Lung (tissue), 12 donors: Measurements from ENCODE around the gene SYCP1. TPM values are rescaled to one million over a fixed set of nuclear protein-coding genes. Genes with fewer than 3 reads are reported as not detected.
A peak's percentile ranks its signal among the peaks of the same experiment; 100 is the strongest.
"Not testable (repeated sequence)": the region's sequence is repeated elsewhere in the genome, so short reads cannot be mapped to it uniquely, and the experiment has no call there.

Experiments used
- ATAC-seq: fragments of 200-7000 bp; cut with Tn5 transposase; one replicate; pipeline ENCODE4 v1.9.1; 2020; ENCODE audit warnings: moderate number of reproducible peaks; ENCODE audit not compliant: insufficient read depth, low FRiP score
- DNase-seq, 3 donors: peaks; one replicate each; pipeline ENCODE4 v3.0.0-alpha.2; 2013 to 2017
- H3K27ac ChIP-seq, 2 donors: one replicate each; pipeline ENCODE4 v1.5.1; 2013; ENCODE audit warnings: mild to moderate bottlenecking in 2 of 2, moderate library complexity in 2 of 2, control low read depth in 1 of 2, inconsistent platforms in 1 of 2, low read depth in 1 of 2, low read length in 1 of 2
- H3K27me3 ChIP-seq, 3 donors: one replicate each; pipeline ENCODE4 v1.5.1; 2013; ENCODE audit warnings: low read length in 2 of 3; ENCODE audit not compliant: control insufficient read depth in 3 of 3, insufficient read depth in 3 of 3
- H3K36me3 ChIP-seq, 4 donors: one replicate each; pipeline ENCODE4 v1.5.1; 2013; ENCODE audit warnings: low read length in 4 of 4, mild to moderate bottlenecking in 1 of 4, moderate library complexity in 1 of 4; ENCODE audit not compliant: control insufficient read depth in 4 of 4, insufficient read depth in 4 of 4
- H3K4me1 ChIP-seq, 5 donors: one replicate each; pipeline ENCODE4 v1.5.1; 2013; ENCODE audit warnings: low read length in 5 of 5, mild to moderate bottlenecking in 2 of 5, moderate library complexity in 1 of 5; ENCODE audit not compliant: control insufficient read depth in 5 of 5, insufficient read depth in 5 of 5
- H3K4me3 ChIP-seq: one replicate; pipeline ENCODE4 v1.5.1; 2013; ENCODE audit warnings: mild to moderate bottlenecking, control low read depth, moderate library complexity
- H3K9ac ChIP-seq, 2 donors: one replicate each; pipeline ENCODE4 v1.5.1; 2013; ENCODE audit warnings: low read length in 2 of 2, control low read depth in 1 of 2; ENCODE audit not compliant: insufficient read depth in 1 of 2
- H3K9me3 ChIP-seq, 4 donors: one replicate each; pipeline ENCODE4 v1.5.1; 2013; ENCODE audit warnings: low read length in 3 of 4, mild to moderate bottlenecking in 1 of 4, moderate library complexity in 1 of 4; ENCODE audit not compliant: control insufficient read depth in 4 of 4, insufficient read depth in 3 of 4
- WGBS, 2 donors: extraction: QIAGEN DNeasy Blood & Tissue Kit; methylation state at CpG; one replicate each; pipeline ENCODE4 v1.1.7; 2013; 5-methylcytosine and 5-hydroxymethylcytosine counted together
- polyA plus RNA-seq, 2 donors: library from polyadenylated mRNA; stranded (reverse); fragments of 200-250 nt; gene quantifications; one replicate each; pipeline ENCODE4 v1.2.1, GENCODE V29; 2013
- total RNA-seq, 2 donors: library from RNA; depleted of rRNA in 1 of 2; stranded (reverse); fragments of >200 nt in 1 of 2; gene quantifications; one replicate each; pipeline ENCODE4 v1.2.1, GENCODE V29; 2014 to 2021
- TF ChIP-seq, protein P1 (sequence below): IDR thresholded peaks from 2 replicates; pipeline ENCODE4 v1.5.1; 2012; ENCODE audit warnings: mild to moderate bottlenecking; ENCODE audit errors: control extremely low read depth, extremely low read depth
- donor health status: control.
- donor health status: control.
- donor health status: Bipolar disorder and iron deficiency.
- donor health status: healthy.
- donor health status: DM: yes; HTN: yes; CAD: no.

SYCP1 gene
- total and polyA plus RNA-seq, 4 donors = 0.09 TPM; not detected in 3

DNA sequence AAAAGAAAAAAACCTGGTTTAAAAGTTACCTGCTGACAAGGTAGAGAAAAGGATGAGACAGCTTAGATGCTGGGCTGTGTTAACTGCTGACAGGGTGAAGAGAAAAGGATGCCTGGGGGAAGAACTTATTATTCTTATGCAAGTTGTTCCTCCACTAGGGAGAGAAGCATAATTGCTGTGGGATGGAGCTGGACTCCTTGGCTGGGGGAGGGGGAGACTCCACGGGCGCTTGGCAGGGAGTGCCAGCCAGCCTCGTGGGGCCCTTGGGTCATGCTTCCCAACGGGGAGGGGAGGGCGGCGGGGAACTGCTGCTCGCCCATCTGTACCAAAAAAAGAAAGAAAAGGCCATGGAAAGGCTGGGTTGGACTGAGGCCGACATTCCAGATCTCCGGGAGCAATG is 47.2 kb downstream of the SYCP1 start:
- DNase-seq = peak in 2 of 3 donors; percentile 7 to 11
- no peak for ATAC-seq
- WGBS, 2 donors = 47 to 61% methylated on average over 9 of the region's 9 CpGs
- no peaks in the 10 kb centered on the region for H3K9me3 ChIP-seq
- H3K4me3 ChIP-seq = no peak overlapping the region
- TF ChIP-seq, protein P1, sequence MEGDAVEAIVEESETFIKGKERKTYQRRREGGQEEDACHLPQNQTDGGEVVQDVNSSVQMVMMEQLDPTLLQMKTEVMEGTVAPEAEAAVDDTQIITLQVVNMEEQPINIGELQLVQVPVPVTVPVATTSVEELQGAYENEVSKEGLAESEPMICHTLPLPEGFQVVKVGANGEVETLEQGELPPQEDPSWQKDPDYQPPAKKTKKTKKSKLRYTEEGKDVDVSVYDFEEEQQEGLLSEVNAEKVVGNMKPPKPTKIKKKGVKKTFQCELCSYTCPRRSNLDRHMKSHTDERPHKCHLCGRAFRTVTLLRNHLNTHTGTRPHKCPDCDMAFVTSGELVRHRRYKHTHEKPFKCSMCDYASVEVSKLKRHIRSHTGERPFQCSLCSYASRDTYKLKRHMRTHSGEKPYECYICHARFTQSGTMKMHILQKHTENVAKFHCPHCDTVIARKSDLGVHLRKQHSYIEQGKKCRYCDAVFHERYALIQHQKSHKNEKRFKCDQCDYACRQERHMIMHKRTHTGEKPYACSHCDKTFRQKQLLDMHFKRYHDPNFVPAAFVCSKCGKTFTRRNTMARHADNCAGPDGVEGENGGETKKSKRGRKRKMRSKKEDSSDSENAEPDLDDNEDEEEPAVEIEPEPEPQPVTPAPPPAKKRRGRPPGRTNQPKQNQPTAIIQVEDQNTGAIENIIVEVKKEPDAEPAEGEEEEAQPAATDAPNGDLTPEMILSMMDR = no peak
- no peak overlapping the region for H3K9ac ChIP-seq
- no peaks in the 10 kb centered on the region for H3K36me3 ChIP-seq
- no peaks in the 10 kb centered on the region for H3K4me1 ChIP-seq
- no peak overlapping the region for H3K27ac ChIP-seq
- H3K27me3 ChIP-seq = no peaks in the 10 kb centered on the region

- Histone ChIP-seq H3K36me3 (no peaks in the 10 kb centered on the region), H3K27ac (no peak overlapping the region), H3K9me3 (no peaks in the 10 kb centered on the region), H3K4me3 (no peak overlapping the region), H3K9ac (no peak overlapping the region), H3K4me1 (no peaks in the 10 kb centered on the region), H3K27me3 (no peaks in the 10 kb centered on the region)
- TF ChIP-seq, protein P1 = no peak
- ATAC-seq (no peak), DNase-seq (peak in 1 of 3 donors; percentile 4)
- WGBS, 2 donors = 47 to 58% methylated on average over 7 of the region's 7 CpGs
These were observed 47.7 kb downstream of the SYCP1 start for GRCh38 chr1:114902343-114902742.

DNA sequence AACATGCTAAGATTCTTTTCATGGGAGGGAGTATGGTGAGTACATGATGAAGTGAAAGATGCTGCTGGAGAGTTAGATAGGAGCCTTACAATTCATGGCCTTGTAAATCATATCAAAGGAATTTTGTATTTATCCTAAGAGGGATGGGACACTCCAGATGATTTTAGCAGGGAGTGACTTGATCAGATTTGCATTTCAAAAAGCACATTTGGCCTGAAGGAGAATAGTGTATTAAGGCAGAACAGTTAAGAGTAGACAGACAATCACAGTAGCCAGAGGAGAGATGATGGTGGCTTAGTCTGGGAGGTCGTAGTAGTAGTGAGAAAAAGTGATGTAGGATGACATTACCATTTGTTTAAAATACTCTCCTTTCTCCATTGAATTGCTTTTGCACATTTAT is 48.8 kb downstream of the SYCP1 start:
- DNase-seq = no peak
- Histone ChIP-seq H3K9me3 (no peaks in the 10 kb centered on the region), H3K36me3 (no peaks in the 10 kb centered on the region), H3K27ac (no peak overlapping the region), H3K4me1 (no peaks in the 10 kb centered on the region), H3K9ac (no peak overlapping the region), H3K4me3 (no peak overlapping the region), H3K27me3 (no peaks in the 10 kb centered on the region)
- WGBS, 2 donors = 79 to 96% methylated on average over 1 of the region's 1 CpG
- no peak for ATAC-seq
- TF ChIP-seq, protein P1 = no peak

- not testable (repeated sequence) for ATAC-seq, DNase-seq, H3K36me3 ChIP-seq, H3K27me3 ChIP-seq, H3K9me3 ChIP-seq, H3K4me3 ChIP-seq, H3K4me1 ChIP-seq, H3K27ac ChIP-seq, H3K9ac ChIP-seq
- 74% methylated on average over 4 of the region's 4 CpGs for WGBS, 2 donors
These were observed 61.1 kb downstream of the SYCP1 start for GRCh38 chr1:114915720-114916119.
